Activated CD4-positive, alpha-beta T cell treated with anti-CD3 and anti-CD28 coated beads, Interleukin-2, amount 50 U/mL, for 4 hours (primary cell): ENCODE results near the gene CCDC88A.

Source experiments
- DNase-seq, 2 experiments: peaks; one replicate each; pipeline ENCODE4 v3.0.0-alpha.2; 2020

The CCDC88A gene

GRCh38 chr2:55422876-55423665 is 3.4 kb upstream of the CCDC88A start:
- DNase-seq = no peak

- DNase-seq = no peak
Observed at GRCh38 chr2:55421326-55421725, 1.7 kb upstream of the CCDC88A start.

- DNase-seq = no peak
Observed at GRCh38 chr2:55420871-55421270, 1.2 kb upstream of the CCDC88A start.

- DNase-seq = no peak
Observed at GRCh38 chr2:55420439-55420725, 726 bp upstream of the CCDC88A start.

GRCh38 chr2:55419233-55419678 is 400 bp downstream of the CCDC88A start:
- no peak for DNase-seq

- DNase-seq = no peak
Observed at GRCh38 chr2:55418512-55419232, 984 bp downstream of the CCDC88A start.

GRCh38 chr2:55418072-55418471 is 1.6 kb downstream of the CCDC88A start:
- DNase-seq = no peak

GRCh38 chr2:55416786-55417568 is 2.7 kb downstream of the CCDC88A start:
- no peak for DNase-seq

- no peak for DNase-seq
Observed at GRCh38 chr2:55415300-55415699, 4.4 kb downstream of the CCDC88A start.

- DNase-seq = no peak
Observed at GRCh38 chr2:55408918-55409868, 10.5 kb downstream of the CCDC88A start.

GRCh38 chr2:55408098-55408882 is 11.4 kb downstream of the CCDC88A start:
- DNase-seq = no peak

GRCh38 chr2:55405116-55405515 is 14.5 kb downstream of the CCDC88A start:
- DNase-seq = no peak

GRCh38 chr2:55403256-55403998 is 16.2 kb downstream of the CCDC88A start:
- no peak for DNase-seq

GRCh38 chr2:55401124-55401523 is 18.5 kb downstream of the CCDC88A start:
- DNase-seq = no peak

GRCh38 chr2:55400332-55400731 is 19.3 kb downstream of the CCDC88A start:
- no peak for DNase-seq

- DNase-seq = no peak
Observed at GRCh38 chr2:55399815-55400214, 19.8 kb downstream of the CCDC88A start.

- DNase-seq = no peak
Observed at GRCh38 chr2:55395724-55396605, 23.7 kb downstream of the CCDC88A start.

GRCh38 chr2:55391615-55392242 is 27.9 kb downstream of the CCDC88A start:
- DNase-seq = no peak

- no peak for DNase-seq
Observed at GRCh38 chr2:55391155-55391554, 28.5 kb downstream of the CCDC88A start.
